ENCODE measurements around the gene DNAJC15.

DNA sequence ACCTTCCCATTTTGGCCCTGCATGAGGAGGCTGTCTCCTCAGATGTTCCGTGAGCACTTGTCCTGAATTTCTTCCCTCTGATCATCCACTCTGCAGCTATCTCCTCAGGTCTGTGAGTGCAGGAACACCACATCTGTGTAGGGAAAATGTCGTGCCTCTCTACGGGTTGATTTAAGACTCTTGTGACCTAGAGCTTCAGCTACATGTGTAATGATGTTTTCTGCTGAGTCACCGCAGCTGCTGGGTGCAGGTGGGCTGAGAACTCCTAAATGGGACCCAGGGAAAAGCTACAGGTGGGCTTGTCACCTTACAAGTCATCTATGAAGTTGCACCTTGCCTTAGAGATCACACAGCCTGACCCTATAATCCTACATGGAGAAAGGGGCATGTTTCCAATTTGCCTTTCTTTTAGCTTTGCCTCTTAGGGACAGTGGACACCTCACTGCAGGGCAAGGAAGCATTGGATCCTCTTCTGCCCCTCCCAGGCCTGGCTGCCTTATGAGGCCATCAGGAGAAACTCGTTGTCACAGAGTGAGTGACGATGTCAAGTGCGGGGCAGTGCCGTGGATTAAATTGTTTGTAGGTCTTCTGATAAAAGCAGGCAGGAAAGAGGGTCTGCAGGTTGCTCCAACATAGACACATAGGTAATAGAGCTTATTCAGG is 122.3 kb downstream of the DNAJC15 start:
- TF ChIP-seq EZH2 (IDR thresholded peaks at IDR 0.05; ENCODE audit: low read length) = no peak
- TF ChIP-seq CTCF (optimal IDR thresholded peaks at IDR 0.05 in 1 of 3, IDR thresholded peaks at IDR 0.05 in 1 of 3, conservative IDR thresholded peaks at IDR 0.05 in 1 of 3; ENCODE audit: extremely low read depth in 1 of 3, insufficient read depth in 2 of 3, low read length in 3 of 3) = no peak

Data from keratinocyte (primary cell).